ENCODE data around the gene XRCC5. TPM values are rescaled to one million over a fixed set of nuclear protein-coding genes. Genes with fewer than 3 reads are reported as not detected.

Gene XRCC5
- total RNA-seq, 1 experiment from 2014 or later: 322 TPM

DNA sequence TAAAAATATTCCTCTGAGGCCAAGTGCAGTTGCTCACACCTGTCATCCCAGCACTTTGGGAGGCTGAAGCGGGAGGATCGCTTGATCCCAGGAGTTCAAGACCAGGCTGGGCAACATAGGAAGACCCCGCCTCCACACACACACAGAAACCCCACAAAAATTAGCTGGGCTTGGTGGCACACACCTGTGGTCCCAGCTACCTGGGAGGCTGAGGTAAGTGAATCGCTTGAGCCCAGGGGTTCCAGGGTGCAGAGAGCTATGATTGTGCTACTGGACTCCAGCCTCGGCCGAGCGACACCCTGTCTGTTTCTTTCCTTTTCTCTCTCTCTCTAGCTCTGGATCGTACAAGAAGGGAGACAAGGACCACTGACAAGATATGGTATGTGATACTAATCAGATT, 1.8 kb upstream of the XRCC5 start:
- H3K27ac ChIP-seq (ENCODE audit: low read length): peak overlapping the region; percentile 98
- H3K4me3 ChIP-seq (ENCODE audit: low read depth in 2 of 2, low read length in 2 of 2): peak overlapping the region in 1 of 2 experiments; percentile 44; a peak in 2 of 4 replicates
- no peaks in the 10 kb centered on the region for H3K27me3 ChIP-seq (ENCODE audit: control insufficient read depth, insufficient read depth, low read length)
- ATAC-seq (no peak), DNase-seq (ENCODE audit: low read depth, low spot score) (no peak)
- intact Hi-C loops (cut with micrococcal nuclease; ENCODE audit: unreplicated experiment): no loop called here
- no peaks in the 10 kb centered on the region for H3K9me3 ChIP-seq (ENCODE audit: control insufficient read depth, insufficient read depth, low read depth, low read length)
- H3K36me3 ChIP-seq (ENCODE audit: control insufficient read depth, insufficient read depth, low read length): peaks cover 23% of the 10 kb centered on the region
- ChIA-PET CTCF (no interaction called here), POLR2A (no interaction called here)
- peaks cover 27% of the 10 kb centered on the region for H3K4me1 ChIP-seq (ENCODE audit: control insufficient read depth, insufficient read depth, low read length)
- in situ Hi-C loops (cut with HindIII; ENCODE audit: low pct_unique_long_range_greater_than_20kb, low sequenced_read_pairs): no loop called here
- TF ChIP-seq POLR2AphosphoS5 (IDR thresholded peaks at IDR 0.05; ENCODE audit: low read depth, low read length) (no peak), SIN3A (IDR thresholded peaks at IDR 0.05; ENCODE audit: borderline replicate concordance, insufficient read depth, low read depth, low read length) (no peak), TCF7L2 (IDR thresholded peaks at IDR 0.05; ENCODE audit: low read depth, low read length) (no peak)
- TF ChIP-seq, protein P1, sequence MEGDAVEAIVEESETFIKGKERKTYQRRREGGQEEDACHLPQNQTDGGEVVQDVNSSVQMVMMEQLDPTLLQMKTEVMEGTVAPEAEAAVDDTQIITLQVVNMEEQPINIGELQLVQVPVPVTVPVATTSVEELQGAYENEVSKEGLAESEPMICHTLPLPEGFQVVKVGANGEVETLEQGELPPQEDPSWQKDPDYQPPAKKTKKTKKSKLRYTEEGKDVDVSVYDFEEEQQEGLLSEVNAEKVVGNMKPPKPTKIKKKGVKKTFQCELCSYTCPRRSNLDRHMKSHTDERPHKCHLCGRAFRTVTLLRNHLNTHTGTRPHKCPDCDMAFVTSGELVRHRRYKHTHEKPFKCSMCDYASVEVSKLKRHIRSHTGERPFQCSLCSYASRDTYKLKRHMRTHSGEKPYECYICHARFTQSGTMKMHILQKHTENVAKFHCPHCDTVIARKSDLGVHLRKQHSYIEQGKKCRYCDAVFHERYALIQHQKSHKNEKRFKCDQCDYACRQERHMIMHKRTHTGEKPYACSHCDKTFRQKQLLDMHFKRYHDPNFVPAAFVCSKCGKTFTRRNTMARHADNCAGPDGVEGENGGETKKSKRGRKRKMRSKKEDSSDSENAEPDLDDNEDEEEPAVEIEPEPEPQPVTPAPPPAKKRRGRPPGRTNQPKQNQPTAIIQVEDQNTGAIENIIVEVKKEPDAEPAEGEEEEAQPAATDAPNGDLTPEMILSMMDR (IDR thresholded peaks at IDR 0.05): no peak
- TF ChIP-seq, protein P2, sequence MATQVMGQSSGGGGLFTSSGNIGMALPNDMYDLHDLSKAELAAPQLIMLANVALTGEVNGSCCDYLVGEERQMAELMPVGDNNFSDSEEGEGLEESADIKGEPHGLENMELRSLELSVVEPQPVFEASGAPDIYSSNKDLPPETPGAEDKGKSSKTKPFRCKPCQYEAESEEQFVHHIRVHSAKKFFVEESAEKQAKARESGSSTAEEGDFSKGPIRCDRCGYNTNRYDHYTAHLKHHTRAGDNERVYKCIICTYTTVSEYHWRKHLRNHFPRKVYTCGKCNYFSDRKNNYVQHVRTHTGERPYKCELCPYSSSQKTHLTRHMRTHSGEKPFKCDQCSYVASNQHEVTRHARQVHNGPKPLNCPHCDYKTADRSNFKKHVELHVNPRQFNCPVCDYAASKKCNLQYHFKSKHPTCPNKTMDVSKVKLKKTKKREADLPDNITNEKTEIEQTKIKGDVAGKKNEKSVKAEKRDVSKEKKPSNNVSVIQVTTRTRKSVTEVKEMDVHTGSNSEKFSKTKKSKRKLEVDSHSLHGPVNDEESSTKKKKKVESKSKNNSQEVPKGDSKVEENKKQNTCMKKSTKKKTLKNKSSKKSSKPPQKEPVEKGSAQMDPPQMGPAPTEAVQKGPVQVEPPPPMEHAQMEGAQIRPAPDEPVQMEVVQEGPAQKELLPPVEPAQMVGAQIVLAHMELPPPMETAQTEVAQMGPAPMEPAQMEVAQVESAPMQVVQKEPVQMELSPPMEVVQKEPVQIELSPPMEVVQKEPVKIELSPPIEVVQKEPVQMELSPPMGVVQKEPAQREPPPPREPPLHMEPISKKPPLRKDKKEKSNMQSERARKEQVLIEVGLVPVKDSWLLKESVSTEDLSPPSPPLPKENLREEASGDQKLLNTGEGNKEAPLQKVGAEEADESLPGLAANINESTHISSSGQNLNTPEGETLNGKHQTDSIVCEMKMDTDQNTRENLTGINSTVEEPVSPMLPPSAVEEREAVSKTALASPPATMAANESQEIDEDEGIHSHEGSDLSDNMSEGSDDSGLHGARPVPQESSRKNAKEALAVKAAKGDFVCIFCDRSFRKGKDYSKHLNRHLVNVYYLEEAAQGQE (IDR thresholded peaks at IDR 0.05; ENCODE audit: insufficient read depth in 1 of 2, low read depth in 2 of 2, low read length in 1 of 2): no peak
- BruUV-seq (replicated peaks): no TSS peak

DNA sequence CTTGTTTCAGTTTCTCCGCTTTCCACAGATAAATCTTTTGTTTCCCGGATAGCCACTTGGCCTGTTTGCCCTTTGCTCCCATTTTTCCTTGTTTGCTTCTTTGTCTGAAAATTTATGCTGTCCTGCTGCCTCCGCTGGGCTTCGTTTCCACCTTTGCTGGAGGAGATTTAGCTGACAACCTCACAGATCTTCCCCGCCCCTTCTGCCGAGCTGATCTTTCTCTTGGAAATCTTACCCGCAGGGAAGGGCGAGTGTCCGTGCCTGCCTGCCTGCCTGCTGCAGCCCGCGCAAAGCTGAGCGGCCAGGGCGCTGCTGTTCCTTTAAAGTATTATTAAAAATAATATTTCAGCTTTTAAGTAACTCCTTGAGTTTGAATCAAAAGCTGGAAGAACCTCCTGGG, 1.4 kb upstream of the XRCC5 start:
- ChIA-PET CTCF (no interaction called here), POLR2A (no interaction called here)
- Histone ChIP-seq H3K36me3 (ENCODE audit: control insufficient read depth, insufficient read depth, low read length) (peaks cover 27% of the 10 kb centered on the region), H3K27ac (ENCODE audit: low read length) (peak overlapping the region; percentile 98), H3K4me3 (ENCODE audit: low read depth in 2 of 2, low read length in 2 of 2) (peak overlapping the region in 1 of 2 experiments; percentile 44; a peak in 2 of 4 replicates), H3K9me3 (ENCODE audit: control insufficient read depth, insufficient read depth, low read depth, low read length) (no peaks in the 10 kb centered on the region), H3K4me1 (ENCODE audit: control insufficient read depth, insufficient read depth, low read length) (peaks cover 30% of the 10 kb centered on the region), H3K27me3 (ENCODE audit: control insufficient read depth, insufficient read depth, low read length) (no peaks in the 10 kb centered on the region)
- in situ Hi-C loops (cut with HindIII; ENCODE audit: low pct_unique_long_range_greater_than_20kb, low sequenced_read_pairs): no loop called here
- intact Hi-C loops (cut with micrococcal nuclease; ENCODE audit: unreplicated experiment): no loop called here
- ATAC-seq (no peak), DNase-seq (ENCODE audit: low read depth, low spot score) (no peak)
- no peak for TF ChIP-seq TCF7L2 (IDR thresholded peaks at IDR 0.05; ENCODE audit: low read depth, low read length)
- TF ChIP-seq POLR2AphosphoS5 (IDR thresholded peaks at IDR 0.05; ENCODE audit: low read depth, low read length): no peak
- TF ChIP-seq, protein P2 (IDR thresholded peaks at IDR 0.05; ENCODE audit: insufficient read depth in 1 of 2, low read depth in 2 of 2, low read length in 1 of 2): no peak
- TF ChIP-seq SIN3A (IDR thresholded peaks at IDR 0.05; ENCODE audit: borderline replicate concordance, insufficient read depth, low read depth, low read length): no peak
- TF ChIP-seq, protein P1 (IDR thresholded peaks at IDR 0.05): no peak
- BruUV-seq (replicated peaks): no TSS peak
